H9 (cell line): ENCODE results near the gene KRT80. TPM values are rescaled to one million over a fixed set of nuclear protein-coding genes. Genes with fewer than 3 reads are reported as not detected.

ENCODE experiments used
- DNase-seq: peaks from one replicate; pipeline ENCODE4 v3.0.0-alpha.2; 2017
- H2AFZ ChIP-seq: one replicate; pipeline ENCODE4 v1.6.1; 2013; ENCODE audit warnings: mild to moderate bottlenecking, low read length, control low read depth, moderate library complexity
- H2AK5ac ChIP-seq: 2 replicates; pipeline ENCODE4 v1.6.1; 2013; ENCODE audit warnings: low read length, control low read depth, mixed read lengths; ENCODE audit not compliant: insufficient read length
- H2BK120ac ChIP-seq: one replicate; pipeline ENCODE4 v1.6.1; 2013; ENCODE audit warnings: low read depth, mild to moderate bottlenecking, low read length, control low read depth, inconsistent platforms; ENCODE audit not compliant: poor library complexity, severe bottlenecking
- H2BK12ac ChIP-seq: 2 replicates; pipeline ENCODE4 v1.6.1; 2013; ENCODE audit warnings: low read length, control low read depth, mixed read lengths, low read depth; ENCODE audit not compliant: insufficient read length
- H2BK15ac ChIP-seq: 2 replicates; pipeline ENCODE4 v1.6.1; 2013; ENCODE audit warnings: low read depth, low read length, control low read depth
- H2BK20ac ChIP-seq: one replicate; pipeline ENCODE4 v1.6.1; 2013; ENCODE audit warnings: low read depth, mild to moderate bottlenecking, low read length, control low read depth, inconsistent platforms; ENCODE audit not compliant: poor library complexity, severe bottlenecking
- H2BK5ac ChIP-seq: 2 replicates; pipeline ENCODE4 v1.6.1; 2013; ENCODE audit warnings: low read length, control low read depth, mixed read lengths; ENCODE audit not compliant: insufficient read length
- H3K14ac ChIP-seq: 2 replicates; pipeline ENCODE4 v1.6.1; 2013; ENCODE audit warnings: low read length, control low read depth; ENCODE audit not compliant: insufficient read depth
- H3K18ac ChIP-seq: 2 replicates; pipeline ENCODE4 v1.6.1; 2013; ENCODE audit warnings: low read depth, mild to moderate bottlenecking, mixed read lengths, low read length, control low read depth; ENCODE audit not compliant: insufficient read length
- H3K23ac ChIP-seq: 2 replicates; pipeline ENCODE4 v1.6.1; 2013; ENCODE audit warnings: low read length, control low read depth, mixed read lengths, low read depth; ENCODE audit not compliant: insufficient read length
- H3K23me2 ChIP-seq: 2 replicates; pipeline ENCODE4 v1.6.1; 2013; ENCODE audit warnings: low read depth, mild to moderate bottlenecking, mixed read lengths, low read length, control low read depth; ENCODE audit not compliant: insufficient read length, poor library complexity, severe bottlenecking
- H3K27ac ChIP-seq: 2 replicates; pipeline ENCODE4 v1.5.1; 2013; ENCODE audit warnings: low read length, control low read depth, mixed read lengths, low read depth; ENCODE audit not compliant: insufficient read length
- H3K27me3 ChIP-seq: 2 replicates; pipeline ENCODE4 v1.6.1; 2013; ENCODE audit warnings: low read length, control low read depth, inconsistent platforms; ENCODE audit not compliant: insufficient read depth
- H3K4ac ChIP-seq: 2 replicates; pipeline ENCODE4 v1.6.1; 2013; ENCODE audit warnings: low read depth, mild to moderate bottlenecking, control low read depth, inconsistent platforms, low read length, moderate library complexity
- H3K4me1 ChIP-seq: 2 replicates; pipeline ENCODE4 v1.6.1; 2013; ENCODE audit warnings: low read length, control low read depth, inconsistent platforms; ENCODE audit not compliant: insufficient read depth
- H3K4me2 ChIP-seq: 2 replicates; pipeline ENCODE4 v1.6.1; 2013; ENCODE audit warnings: low read length, control low read depth, mixed read lengths; ENCODE audit not compliant: insufficient read length, insufficient read depth
- H3K56ac ChIP-seq: 2 replicates; pipeline ENCODE4 v1.6.1; 2013; ENCODE audit warnings: low read depth, mild to moderate bottlenecking, mixed read lengths, low read length, control low read depth; ENCODE audit not compliant: insufficient read length
- H3K79me1 ChIP-seq: 2 replicates; pipeline ENCODE4 v1.6.1; 2013; ENCODE audit warnings: low read depth, mild to moderate bottlenecking, moderate library complexity, low read length, control low read depth, inconsistent platforms; ENCODE audit not compliant: insufficient read depth, poor library complexity, severe bottlenecking
- H3K79me2 ChIP-seq: 2 replicates; pipeline ENCODE4 v1.6.1; 2013; ENCODE audit warnings: low read length, control low read depth, inconsistent platforms; ENCODE audit not compliant: insufficient read depth
- H3K9ac ChIP-seq: 2 replicates; pipeline ENCODE4 v1.6.1; 2013; ENCODE audit warnings: low read length, control low read depth, mixed read lengths; ENCODE audit not compliant: insufficient read length; ENCODE audit errors: extremely low read depth
- H3K9me3 ChIP-seq: one replicate; pipeline ENCODE4 v1.6.1; 2013; ENCODE audit warnings: low read depth, low read length, inconsistent platforms; ENCODE audit not compliant: control insufficient read depth
- H3T11ph ChIP-seq: one replicate; pipeline ENCODE4 v1.6.1; 2013; ENCODE audit warnings: mild to moderate bottlenecking, low read length, control low read depth, inconsistent platforms
- H4K20me1 ChIP-seq: one replicate; pipeline ENCODE4 v1.6.1; 2013; ENCODE audit not compliant: control insufficient read depth, insufficient read length, insufficient read depth
- H4K5ac ChIP-seq: 2 replicates; pipeline ENCODE4 v1.6.1; 2013; ENCODE audit warnings: low read depth, mild to moderate bottlenecking, mixed read lengths, low read length, control low read depth; ENCODE audit not compliant: insufficient read length
- H4K8ac ChIP-seq: replicated peaks from 2 replicates; pipeline ENCODE4 v1.6.1; 2013; ENCODE audit warnings: low read length, control low read depth, mixed read lengths, low read depth; ENCODE audit not compliant: insufficient read length
- H4K91ac ChIP-seq: 2 replicates; pipeline ENCODE4 v1.6.1; 2013; ENCODE audit warnings: low read depth, mild to moderate bottlenecking, moderate library complexity, mixed read lengths, low read length, control low read depth; ENCODE audit not compliant: insufficient read length
- H3K27ac Mint-ChIP-seq, 3 experiments: 2 replicates in 2 of 3; 3 replicates in 1 of 3; pipeline ENCODE4 v1.8.0; 2020 to 2021; ENCODE audit warnings: mixed read lengths in 3 of 3, mild to moderate bottlenecking in 1 of 3, moderate library complexity in 1 of 3
- H3K27me3 Mint-ChIP-seq: 2 replicates; pipeline ENCODE4 v1.8.0; 2021; ENCODE audit warnings: low read depth, mild to moderate bottlenecking, moderate library complexity, mixed read lengths
- H3K36me3 Mint-ChIP-seq, 3 experiments: 2 replicates in 2 of 3; 3 replicates in 1 of 3; pipeline ENCODE4 v1.8.0; 2020 to 2021; ENCODE audit warnings: low read depth in 3 of 3, mixed read lengths in 3 of 3; ENCODE audit not compliant: insufficient read depth in 1 of 3
- H3K4me1 Mint-ChIP-seq, 2 experiments: 2 replicates each; pipeline ENCODE4 v1.8.0; 2020; ENCODE audit warnings: mixed read lengths in 2 of 2
- H3K4me3 Mint-ChIP-seq, 2 experiments: 2 replicates in 1 of 2; 3 replicates in 1 of 2; pipeline ENCODE4 v1.8.0; 2020 to 2021; ENCODE audit warnings: mild to moderate bottlenecking in 2 of 2, mixed read lengths in 2 of 2, moderate library complexity in 1 of 2
- H3K9me3 Mint-ChIP-seq, 2 experiments: 2 replicates in 1 of 2; 3 replicates in 1 of 2; pipeline ENCODE4 v1.8.0; 2020; ENCODE audit warnings: mild to moderate bottlenecking in 2 of 2, mixed read lengths in 2 of 2, moderate library complexity in 1 of 2
- WGBS: extraction: QIAGEN DNeasy Blood & Tissue Kit; methylation state at CpG from one replicate; pipeline ENCODE4 v1.1.7; 2013; ENCODE audit warnings: missing lambda C conversion rate, low lambda C conversion rate, mixed read lengths; ENCODE audit not compliant: insufficient read length; ENCODE audit errors: extremely low coverage; 5-methylcytosine and 5-hydroxymethylcytosine counted together
- total RNA-seq: library from RNA; stranded (reverse); gene quantifications from 2 replicates; pipeline ENCODE4 v1.2.1, GENCODE V29; 2021
- TF ChIP-seq, protein P1 (sequence below): fragments of 200-600 bp; sonication (generic); conservative IDR thresholded peaks from 3 replicates; pipeline ENCODE4 v1.8.0; 2021; ENCODE audit warnings: antibody characterized with exemption, mild to moderate bottlenecking

KRT80 gene
- total RNA-seq, 1 experiment from 2014 or later, result not detected

DNA sequence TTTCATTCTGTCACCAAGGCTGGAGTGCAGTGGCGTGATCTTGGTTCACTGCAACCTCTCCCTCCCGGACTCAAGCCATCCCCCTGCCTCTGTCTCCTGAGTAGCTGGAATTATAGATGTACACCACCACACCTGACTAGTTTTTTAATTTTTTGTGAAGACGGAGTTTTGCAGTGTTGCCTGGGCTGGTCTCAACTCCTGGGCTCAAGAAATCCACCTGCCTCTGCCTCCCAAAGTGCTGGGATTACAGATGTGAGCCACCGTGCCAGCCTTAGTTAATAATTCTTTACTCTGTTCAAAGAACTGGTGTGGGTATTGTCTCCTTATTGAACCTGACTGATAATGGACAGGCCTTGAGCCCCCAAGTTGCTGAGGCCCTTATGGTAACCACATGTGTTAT lies 30.9 kb upstream of the KRT80 start:
- H3K79me1 ChIP-seq, result no peaks in the 10 kb centered on the region
- no peak overlapping the region for H3T11ph ChIP-seq
- H3K79me2 ChIP-seq, result no peaks in the 10 kb centered on the region
- no CpG with 5 or more reads among the region's 4 CpGs for WGBS
- Mint-ChIP-seq H3K36me3 (no peaks in the 10 kb centered on the region), H3K4me3 (no peak overlapping the region), H3K9me3 (no peaks in the 10 kb centered on the region), H3K4me1 (peaks cover 0 to 2% of the 10 kb centered on the region in 2 experiments; a peak in 1 of 4 replicates), H3K27me3 (peaks cover 28% of the 10 kb centered on the region), H3K27ac (no peak overlapping the region)
- no peak overlapping the region for H4K5ac ChIP-seq
- no peak overlapping the region for H3K27ac ChIP-seq
- H3K14ac ChIP-seq, result no peak overlapping the region
- DNase-seq, result no peak
- H3K4me2 ChIP-seq, result no peak overlapping the region
- H3K23ac ChIP-seq, result no peak overlapping the region
- no peak overlapping the region for H3K56ac ChIP-seq
- H3K4ac ChIP-seq, result no peak overlapping the region
- H2BK12ac ChIP-seq, result no peak overlapping the region
- H3K18ac ChIP-seq, result no peak overlapping the region
- H3K4me1 ChIP-seq, result no peaks in the 10 kb centered on the region
- H3K9ac ChIP-seq, result no peak overlapping the region
- H2BK5ac ChIP-seq, result no peak overlapping the region
- TF ChIP-seq, protein P1, sequence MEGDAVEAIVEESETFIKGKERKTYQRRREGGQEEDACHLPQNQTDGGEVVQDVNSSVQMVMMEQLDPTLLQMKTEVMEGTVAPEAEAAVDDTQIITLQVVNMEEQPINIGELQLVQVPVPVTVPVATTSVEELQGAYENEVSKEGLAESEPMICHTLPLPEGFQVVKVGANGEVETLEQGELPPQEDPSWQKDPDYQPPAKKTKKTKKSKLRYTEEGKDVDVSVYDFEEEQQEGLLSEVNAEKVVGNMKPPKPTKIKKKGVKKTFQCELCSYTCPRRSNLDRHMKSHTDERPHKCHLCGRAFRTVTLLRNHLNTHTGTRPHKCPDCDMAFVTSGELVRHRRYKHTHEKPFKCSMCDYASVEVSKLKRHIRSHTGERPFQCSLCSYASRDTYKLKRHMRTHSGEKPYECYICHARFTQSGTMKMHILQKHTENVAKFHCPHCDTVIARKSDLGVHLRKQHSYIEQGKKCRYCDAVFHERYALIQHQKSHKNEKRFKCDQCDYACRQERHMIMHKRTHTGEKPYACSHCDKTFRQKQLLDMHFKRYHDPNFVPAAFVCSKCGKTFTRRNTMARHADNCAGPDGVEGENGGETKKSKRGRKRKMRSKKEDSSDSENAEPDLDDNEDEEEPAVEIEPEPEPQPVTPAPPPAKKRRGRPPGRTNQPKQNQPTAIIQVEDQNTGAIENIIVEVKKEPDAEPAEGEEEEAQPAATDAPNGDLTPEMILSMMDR, result no peak
- no peaks in the 10 kb centered on the region for H3K23me2 ChIP-seq
- no peak overlapping the region for H4K8ac ChIP-seq
- H4K20me1 ChIP-seq, result no peaks in the 10 kb centered on the region
- H2AK5ac ChIP-seq, result no peak overlapping the region
- no peak overlapping the region for H2BK20ac ChIP-seq
- no peaks in the 10 kb centered on the region for H3K9me3 ChIP-seq
- H2BK120ac ChIP-seq, result no peak overlapping the region
- no peak overlapping the region for H4K91ac ChIP-seq
- no peaks in the 10 kb centered on the region; the same call in 1 of the 2 replicates for H3K27me3 ChIP-seq
- H2BK15ac ChIP-seq, result no peak overlapping the region
- H2AFZ ChIP-seq, result no peak overlapping the region
